ENCODE measurements around the gene ANKRD13A. TPM values are rescaled to one million over a fixed set of nuclear protein-coding genes. Genes with fewer than 3 reads are reported as not detected.

ANKRD13A gene
- total RNA-seq, 1 experiment from 2014 or later = 277 TPM

GRCh38 chr12:109959411-109960093, 39.7 kb upstream of the ANKRD13A start:
- no peaks in the 10 kb centered on the region for H3K4me1 ChIP-seq (ENCODE audit: low read length)
- no peak for DNase-seq
- no peak overlapping the region for H3K27ac ChIP-seq (ENCODE audit: low read length)
- H3K27me3 ChIP-seq (ENCODE audit: low read length) = no peaks in the 10 kb centered on the region
- no peak overlapping the region for H3K4me2 ChIP-seq (ENCODE audit: low read depth, low read length, poor library complexity, severe bottlenecking)
- H2AFZ ChIP-seq (ENCODE audit: low read length) = no peak overlapping the region
- H3K4me3 ChIP-seq (ENCODE audit: low read length) = no peak overlapping the region
- H3K9ac ChIP-seq (ENCODE audit: low read length) = no peak overlapping the region
- no peaks in the 10 kb centered on the region for H3K9me3 ChIP-seq (ENCODE audit: low read length)
- H3K9me2 ChIP-seq (replicated peaks; ENCODE audit: insufficient read depth, low read length) = no peaks in the 10 kb centered on the region
- no peaks in the 10 kb centered on the region for H3K79me2 ChIP-seq (ENCODE audit: low read length)
- peaks cover 39% of the 10 kb centered on the region for H3K36me3 ChIP-seq (ENCODE audit: insufficient read depth, low read length)
- H4K20me1 ChIP-seq (ENCODE audit: insufficient read depth, low read depth, low read length) = no peaks in the 10 kb centered on the region

- Histone ChIP-seq H3K4me2 (ENCODE audit: low read depth, low read length, poor library complexity, severe bottlenecking) (no peak overlapping the region), H3K4me1 (ENCODE audit: low read length) (no peaks in the 10 kb centered on the region), H3K27me3 (ENCODE audit: low read length) (no peaks in the 10 kb centered on the region), H3K9me2 (replicated peaks; ENCODE audit: insufficient read depth, low read length) (no peaks in the 10 kb centered on the region), H3K9me3 (ENCODE audit: low read length) (no peaks in the 10 kb centered on the region), H3K9ac (ENCODE audit: low read length) (no peak overlapping the region), H3K79me2 (ENCODE audit: low read length) (no peaks in the 10 kb centered on the region), H3K4me3 (ENCODE audit: low read length) (no peak overlapping the region), H2AFZ (ENCODE audit: low read length) (no peak overlapping the region), H3K36me3 (ENCODE audit: insufficient read depth, low read length) (peaks cover 50% of the 10 kb centered on the region), H3K27ac (ENCODE audit: low read length) (no peak overlapping the region), H4K20me1 (ENCODE audit: insufficient read depth, low read depth, low read length) (no peaks in the 10 kb centered on the region)
- DNase-seq = no peak
These were observed 38.0 kb upstream of the ANKRD13A start for GRCh38 chr12:109961201-109961600.

DNA sequence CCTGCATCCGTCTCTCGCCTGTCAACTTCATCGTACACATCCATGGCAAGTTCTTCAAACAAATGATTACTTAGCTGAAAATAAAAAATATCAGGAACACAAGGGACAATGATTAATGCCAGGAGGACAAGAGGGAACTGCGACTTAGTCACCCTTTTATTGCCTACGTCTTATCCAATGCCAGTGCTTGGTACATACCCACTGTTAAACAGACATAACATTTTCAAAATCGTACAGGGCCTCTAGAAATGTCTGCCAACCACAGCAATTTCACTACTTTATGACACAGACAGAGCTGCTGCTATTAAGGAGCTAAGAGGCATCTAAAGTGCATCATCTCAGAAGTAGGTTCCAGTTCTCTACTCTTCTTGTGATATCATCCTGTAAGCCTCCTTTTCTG, 37.6 kb upstream of the ANKRD13A start:
- Histone ChIP-seq H3K27ac (ENCODE audit: low read length) (no peak overlapping the region), H3K36me3 (ENCODE audit: insufficient read depth, low read length) (peaks cover 48% of the 10 kb centered on the region), H3K9me3 (ENCODE audit: low read length) (no peaks in the 10 kb centered on the region), H3K27me3 (ENCODE audit: low read length) (no peaks in the 10 kb centered on the region), H3K9ac (ENCODE audit: low read length) (no peak overlapping the region), H3K4me1 (ENCODE audit: low read length) (no peaks in the 10 kb centered on the region), H2AFZ (ENCODE audit: low read length) (no peak overlapping the region), H3K79me2 (ENCODE audit: low read length) (no peaks in the 10 kb centered on the region), H3K9me2 (replicated peaks; ENCODE audit: insufficient read depth, low read length) (no peaks in the 10 kb centered on the region), H4K20me1 (ENCODE audit: insufficient read depth, low read depth, low read length) (no peaks in the 10 kb centered on the region), H3K4me2 (ENCODE audit: low read depth, low read length, poor library complexity, severe bottlenecking) (no peak overlapping the region), H3K4me3 (ENCODE audit: low read length) (no peak overlapping the region)
- no peak for DNase-seq

- Histone ChIP-seq H3K27ac (ENCODE audit: low read length) (no peak overlapping the region), H3K9me3 (ENCODE audit: low read length) (no peaks in the 10 kb centered on the region), H3K79me2 (ENCODE audit: low read length) (no peaks in the 10 kb centered on the region), H3K4me1 (ENCODE audit: low read length) (no peaks in the 10 kb centered on the region), H4K20me1 (ENCODE audit: insufficient read depth, low read depth, low read length) (no peaks in the 10 kb centered on the region), H2AFZ (ENCODE audit: low read length) (no peak overlapping the region), H3K36me3 (ENCODE audit: insufficient read depth, low read length) (peaks cover 54% of the 10 kb centered on the region), H3K4me2 (ENCODE audit: low read depth, low read length, poor library complexity, severe bottlenecking) (no peak overlapping the region), H3K9ac (ENCODE audit: low read length) (no peak overlapping the region), H3K4me3 (ENCODE audit: low read length) (no peak overlapping the region), H3K27me3 (ENCODE audit: low read length) (no peaks in the 10 kb centered on the region), H3K9me2 (replicated peaks; ENCODE audit: insufficient read depth, low read length) (no peaks in the 10 kb centered on the region)
- no peak for DNase-seq
These were observed 36.8 kb upstream of the ANKRD13A start for GRCh38 chr12:109962398-109962797.

DNA sequence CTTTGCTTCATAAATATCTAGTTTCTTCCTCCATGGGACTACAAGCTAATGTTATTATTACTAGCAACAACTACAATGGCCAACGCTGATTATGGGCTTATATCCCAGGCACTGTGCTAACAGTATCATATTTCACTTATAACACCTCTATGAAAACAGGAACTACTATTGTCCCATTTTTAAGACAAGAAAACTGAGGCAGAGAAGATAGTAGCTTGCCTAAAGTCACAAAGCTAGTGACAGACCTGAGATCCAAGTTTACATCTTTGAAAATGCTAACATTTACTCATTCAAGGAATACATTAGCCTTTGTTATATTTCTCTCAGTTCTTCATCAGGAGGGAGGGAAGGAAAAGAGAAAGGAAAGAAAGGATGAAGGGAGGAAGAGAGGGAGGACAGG, 35.9 kb upstream of the ANKRD13A start:
- Histone ChIP-seq H3K79me2 (ENCODE audit: low read length) (no peaks in the 10 kb centered on the region), H4K20me1 (ENCODE audit: insufficient read depth, low read depth, low read length) (no peaks in the 10 kb centered on the region), H3K36me3 (ENCODE audit: insufficient read depth, low read length) (peaks cover 53% of the 10 kb centered on the region), H3K9ac (ENCODE audit: low read length) (no peak overlapping the region), H3K4me3 (ENCODE audit: low read length) (no peak overlapping the region), H3K27me3 (ENCODE audit: low read length) (no peaks in the 10 kb centered on the region), H2AFZ (ENCODE audit: low read length) (no peak overlapping the region), H3K9me2 (replicated peaks; ENCODE audit: insufficient read depth, low read length) (no peaks in the 10 kb centered on the region), H3K4me1 (ENCODE audit: low read length) (no peaks in the 10 kb centered on the region), H3K27ac (ENCODE audit: low read length) (no peak overlapping the region), H3K9me3 (ENCODE audit: low read length) (no peaks in the 10 kb centered on the region), H3K4me2 (ENCODE audit: low read depth, low read length, poor library complexity, severe bottlenecking) (no peak overlapping the region)
- DNase-seq = no peak

- no peak overlapping the region for H3K27ac ChIP-seq (ENCODE audit: low read length)
- no peak overlapping the region for H3K4me3 ChIP-seq (ENCODE audit: low read length)
- no peaks in the 10 kb centered on the region for H3K4me1 ChIP-seq (ENCODE audit: low read length)
- H3K36me3 ChIP-seq (ENCODE audit: insufficient read depth, low read length) = peaks cover 49% of the 10 kb centered on the region
- no peaks in the 10 kb centered on the region for H3K27me3 ChIP-seq (ENCODE audit: low read length)
- no peak overlapping the region for H3K9ac ChIP-seq (ENCODE audit: low read length)
- no peaks in the 10 kb centered on the region for H3K9me2 ChIP-seq (replicated peaks; ENCODE audit: insufficient read depth, low read length)
- DNase-seq = no peak
- no peaks in the 10 kb centered on the region for H4K20me1 ChIP-seq (ENCODE audit: insufficient read depth, low read depth, low read length)
- no peak overlapping the region for H2AFZ ChIP-seq (ENCODE audit: low read length)
- H3K79me2 ChIP-seq (ENCODE audit: low read length) = no peaks in the 10 kb centered on the region
- no peak overlapping the region for H3K4me2 ChIP-seq (ENCODE audit: low read depth, low read length, poor library complexity, severe bottlenecking)
- H3K9me3 ChIP-seq (ENCODE audit: low read length) = no peaks in the 10 kb centered on the region
These were observed 35.3 kb upstream of the ANKRD13A start for GRCh38 chr12:109963743-109964429.

DNA sequence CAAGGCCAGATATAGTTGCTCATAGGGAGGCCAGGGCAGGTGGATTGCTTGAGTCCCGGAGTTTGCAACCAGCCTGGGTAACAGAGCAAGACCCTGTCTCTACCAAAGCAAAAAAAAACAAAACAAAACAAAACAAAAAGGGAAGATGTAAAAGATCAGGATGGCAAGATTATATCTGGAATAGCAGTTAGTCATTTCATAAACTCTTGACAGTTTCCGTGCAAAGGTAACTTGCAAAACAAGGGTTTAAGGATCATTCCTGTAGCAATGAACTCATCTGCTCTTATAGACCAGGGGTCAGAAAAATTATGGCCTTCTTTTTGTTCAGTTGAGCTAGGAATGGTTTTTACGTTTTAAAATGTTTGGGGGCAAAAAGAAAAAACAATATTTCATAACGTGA, 32.7 kb upstream of the ANKRD13A start:
- Histone ChIP-seq H3K9me3 (ENCODE audit: low read length) (no peaks in the 10 kb centered on the region), H3K4me2 (ENCODE audit: low read depth, low read length, poor library complexity, severe bottlenecking) (no peak overlapping the region), H3K9ac (ENCODE audit: low read length) (no peak overlapping the region), H3K79me2 (ENCODE audit: low read length) (no peaks in the 10 kb centered on the region), H3K4me3 (ENCODE audit: low read length) (no peak overlapping the region), H3K4me1 (ENCODE audit: low read length) (no peaks in the 10 kb centered on the region), H3K9me2 (replicated peaks; ENCODE audit: insufficient read depth, low read length) (no peaks in the 10 kb centered on the region), H3K27ac (ENCODE audit: low read length) (no peak overlapping the region), H3K27me3 (ENCODE audit: low read length) (no peaks in the 10 kb centered on the region), H4K20me1 (ENCODE audit: insufficient read depth, low read depth, low read length) (no peaks in the 10 kb centered on the region), H2AFZ (ENCODE audit: low read length) (no peak overlapping the region), H3K36me3 (ENCODE audit: insufficient read depth, low read length) (peaks cover 39% of the 10 kb centered on the region)
- DNase-seq = no peak

GRCh38 chr12:109967383-109968031, 31.7 kb upstream of the ANKRD13A start:
- Histone ChIP-seq H3K4me3 (ENCODE audit: low read length) (no peak overlapping the region), H3K79me2 (ENCODE audit: low read length) (no peaks in the 10 kb centered on the region), H3K4me2 (ENCODE audit: low read depth, low read length, poor library complexity, severe bottlenecking) (no peak overlapping the region), H3K27me3 (ENCODE audit: low read length) (no peaks in the 10 kb centered on the region), H3K36me3 (ENCODE audit: insufficient read depth, low read length) (peaks cover 30% of the 10 kb centered on the region), H3K9ac (ENCODE audit: low read length) (no peak overlapping the region), H3K27ac (ENCODE audit: low read length) (no peak overlapping the region), H3K4me1 (ENCODE audit: low read length) (no peaks in the 10 kb centered on the region), H4K20me1 (ENCODE audit: insufficient read depth, low read depth, low read length) (no peaks in the 10 kb centered on the region), H3K9me2 (replicated peaks; ENCODE audit: insufficient read depth, low read length) (no peaks in the 10 kb centered on the region), H2AFZ (ENCODE audit: low read length) (no peak overlapping the region), H3K9me3 (ENCODE audit: low read length) (no peaks in the 10 kb centered on the region)
- DNase-seq = no peak

Measured in Karpas-422 (cell line).